Measurements from ENCODE around the gene KPNA1. TPM values are rescaled to one million over a fixed set of nuclear protein-coding genes. Genes with fewer than 3 reads are reported as not detected.

Gene KPNA1
- total RNA-seq, result 59.8 TPM
- long read RNA-seq, full-length matches to known transcripts, result 37 of 48 reads
- long read RNA-seq, partial matches to known transcripts, result 3 of 48 reads
- long read RNA-seq, other reads (novel, unspliced or antisense), result 8 of 48 reads

DNA sequence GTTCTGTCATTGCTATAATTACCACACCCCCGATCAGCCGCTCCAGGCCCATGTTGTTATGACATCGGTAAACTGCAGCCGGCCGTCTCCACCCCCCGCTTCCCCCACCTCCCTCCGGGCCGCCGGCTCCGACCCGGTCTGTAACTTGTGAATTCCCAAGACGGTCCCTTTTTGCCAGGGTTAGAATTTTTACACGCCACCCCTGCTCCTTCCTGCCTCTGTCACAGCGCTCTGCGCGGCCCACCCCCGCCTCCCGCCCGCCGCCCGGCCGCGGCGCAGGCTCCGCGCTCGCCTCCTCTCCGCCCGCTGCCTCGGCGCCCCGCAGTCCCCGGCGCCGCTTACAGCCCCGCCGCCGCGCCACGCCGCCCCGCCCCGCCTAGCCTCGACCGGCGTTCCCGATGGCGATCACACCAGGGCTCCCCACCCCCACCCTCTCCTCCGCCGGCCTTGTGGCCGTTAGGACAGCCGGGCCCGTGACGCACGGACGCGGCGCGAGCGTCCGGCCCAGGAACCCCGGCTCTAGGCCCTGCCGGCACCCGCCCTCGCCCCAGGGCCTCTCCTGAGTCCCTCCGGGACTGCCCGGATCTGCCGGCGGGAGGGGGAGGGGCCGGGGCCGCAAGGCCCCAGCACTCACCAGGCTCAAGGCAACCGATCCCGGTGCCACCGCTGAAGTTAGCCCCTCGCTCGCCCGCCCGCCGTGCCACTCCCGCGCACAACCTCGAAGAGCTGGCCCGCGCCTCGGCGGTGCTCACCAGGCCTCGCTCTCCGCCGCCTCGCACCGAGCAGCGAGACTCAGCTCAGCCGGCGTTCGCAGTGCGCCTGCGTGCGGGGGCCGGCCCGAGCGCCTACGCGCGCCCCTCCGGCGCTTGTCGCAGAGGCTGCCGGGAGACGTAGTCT lies at the start of gene KPNA1:
TSS of gene KPNA1 (minus strand) at position 817 of the 897 bp plus-strand sequence. CDS start 18,374 bp downstream, outside the sequence.
- ATAC-seq (peak; percentile 98), DNase-seq (peak; percentile 93)
- intact Hi-C loops (cut with micrococcal nuclease), result no loop called here

DNA sequence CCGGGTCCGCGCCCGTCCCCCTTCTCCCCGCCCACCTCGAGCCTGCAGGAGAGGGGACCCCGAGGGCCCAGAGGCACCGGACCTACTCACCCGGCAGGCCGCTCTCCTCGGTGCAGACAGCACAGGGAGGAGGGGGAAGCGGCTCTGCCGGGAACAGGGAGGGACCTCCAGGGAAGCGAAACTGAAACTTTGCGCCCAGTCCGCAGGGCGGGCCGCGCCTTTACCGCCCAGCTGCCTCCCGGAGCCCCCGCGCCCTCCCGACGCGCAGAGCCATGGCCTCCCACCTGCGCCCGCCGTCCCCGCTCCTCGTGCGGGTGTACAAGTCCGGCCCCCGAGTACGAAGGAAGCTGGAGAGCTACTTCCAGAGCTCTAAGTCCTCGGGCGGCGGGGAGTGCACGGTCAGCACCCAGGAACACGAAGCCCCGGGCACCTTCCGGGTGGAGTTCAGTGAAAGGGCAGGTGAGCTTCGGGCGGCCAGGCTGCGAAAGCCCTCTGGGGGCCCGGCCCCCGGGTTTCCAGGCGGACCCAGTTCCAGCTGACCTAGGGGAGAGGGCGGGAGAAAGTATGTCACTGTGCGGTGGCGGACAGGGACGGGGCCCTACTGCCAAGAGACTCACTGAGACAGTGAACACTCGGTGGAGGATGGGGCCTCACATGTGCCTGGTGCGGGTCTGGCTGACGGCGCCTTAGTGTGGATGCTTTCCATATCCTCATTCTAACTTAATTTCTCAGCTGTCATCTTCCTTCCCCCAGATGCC lies 49.6 kb upstream of the KPNA1 start, which contains the start of the genes DTX3L and PARP9:
TSS of gene DTX3L (plus strand) at position 184 of the 758 bp plus-strand sequence. CDS start at position 273, 89 bp downstream.
TSS of gene PARP9 (minus strand) at position 146 of the 758 bp plus-strand sequence. CDS start 4,680 bp downstream, outside the sequence.
- DNase-seq, result peak; percentile 89
- intact Hi-C loops (cut with micrococcal nuclease), result loop anchor here (5.0 kb wide), 1 partner anchor 113 kb away; no protein-coding TSS in a partner anchor
- peak; percentile 99 for ATAC-seq

DNA sequence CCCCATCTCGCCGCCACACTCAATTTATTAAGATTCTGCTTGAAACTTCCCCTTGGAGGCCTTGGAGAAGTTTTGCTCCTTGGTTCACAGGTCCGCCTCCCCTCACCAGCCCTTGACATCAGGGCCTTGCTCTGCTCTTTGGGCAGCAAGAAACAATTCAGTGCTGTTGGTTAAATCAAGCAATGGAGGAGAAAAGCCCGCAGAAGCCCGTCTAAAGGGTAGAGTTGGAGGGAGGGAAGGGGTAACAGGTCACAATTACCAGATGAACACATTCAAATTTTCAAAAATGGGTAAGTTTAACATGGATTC lies 48.9 kb upstream of the KPNA1 start:
- DNase-seq (no peak), ATAC-seq (peak; percentile 28)
- intact Hi-C loops (cut with micrococcal nuclease), result loop anchor here (5.0 kb wide), 1 partner anchor 114 kb away; no protein-coding TSS in a partner anchor

DNA sequence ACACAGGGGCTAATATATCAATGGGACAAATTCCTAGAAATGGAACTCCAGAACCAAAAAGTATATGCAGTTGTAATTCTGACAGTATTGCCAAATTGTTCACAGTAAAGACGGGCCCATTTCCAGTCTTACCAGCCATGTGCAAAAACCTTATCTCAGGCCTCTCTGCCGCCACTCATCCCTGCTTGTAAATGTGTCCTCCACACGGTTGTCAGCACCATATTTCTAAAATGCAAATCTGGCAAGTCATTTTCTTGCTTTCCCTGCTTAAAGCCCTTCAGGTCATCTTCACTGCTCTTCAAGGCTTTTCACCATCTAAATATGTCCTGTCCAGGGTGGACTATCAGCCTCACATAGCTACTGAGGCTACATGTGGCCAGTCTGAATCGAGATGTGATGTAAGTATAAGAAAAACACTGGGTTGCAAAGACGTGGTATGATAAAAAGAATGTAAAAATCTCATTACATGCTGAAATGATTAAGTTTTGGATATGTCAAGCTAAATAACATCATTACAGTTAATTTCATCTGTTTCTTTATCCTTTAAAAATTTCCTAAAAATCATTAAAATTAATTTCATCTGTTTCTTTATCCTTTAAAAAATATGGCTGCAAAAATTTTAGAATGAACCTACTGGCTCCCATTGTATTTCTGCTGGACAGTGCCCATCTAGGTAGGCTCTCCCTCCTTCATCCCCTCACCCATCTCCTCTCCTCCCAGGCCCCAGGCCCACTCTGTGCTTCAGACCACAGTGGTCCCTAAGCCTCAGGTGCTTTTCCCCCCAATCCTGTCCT lies 48.4 kb upstream of the KPNA1 start:
- intact Hi-C loops (cut with micrococcal nuclease), result loop anchor here (5.0 kb wide), 1 partner anchor 114 kb away; no protein-coding TSS in a partner anchor
- ATAC-seq (peak; percentile 2), DNase-seq (no peak)

DNA sequence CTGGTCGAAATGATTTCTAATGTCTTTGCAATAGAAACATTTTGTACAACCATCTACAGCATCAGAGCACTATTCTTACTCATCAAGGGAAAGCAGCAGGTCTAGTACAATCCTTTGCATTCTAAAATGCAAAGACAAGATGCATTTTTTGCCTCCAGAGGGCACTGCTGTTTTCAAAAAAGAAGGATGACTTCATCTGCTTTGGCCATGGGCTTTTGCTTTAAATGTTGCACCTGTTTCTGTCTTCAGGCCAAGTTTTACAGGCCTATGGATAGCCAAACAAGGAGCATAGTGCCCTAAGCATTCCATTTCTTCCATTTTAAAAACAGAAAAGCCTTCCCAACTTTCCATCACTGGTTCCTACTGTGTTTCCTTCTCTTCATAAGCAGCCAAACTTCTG lies 45.9 kb upstream of the KPNA1 start:
- intact Hi-C loops (cut with micrococcal nuclease), result loop anchor here (5.0 kb wide), 1 partner anchor 117 kb away; no protein-coding TSS in a partner anchor
- ATAC-seq, result no peak
- DNase-seq, result no peak

DNA sequence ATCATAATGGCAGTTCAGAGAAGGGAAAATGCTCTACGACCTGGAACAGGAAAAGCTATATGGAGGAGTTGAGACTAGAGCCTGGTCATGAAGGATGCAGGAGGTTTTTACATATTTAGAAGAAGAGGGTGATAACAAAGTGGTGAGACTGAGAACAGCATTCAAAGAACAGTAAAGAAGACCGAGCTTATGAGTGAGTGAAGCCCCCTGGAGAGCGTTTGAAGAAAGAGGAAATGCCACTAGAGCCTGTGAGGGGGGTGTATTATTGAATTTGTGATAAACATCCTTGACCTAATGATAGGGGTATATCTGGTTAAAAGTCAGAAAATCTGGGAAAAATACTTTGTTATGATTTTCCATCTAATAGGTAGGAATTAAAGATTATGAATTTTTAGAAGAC lies 45.2 kb upstream of the KPNA1 start:
- no peak for ATAC-seq

DNA sequence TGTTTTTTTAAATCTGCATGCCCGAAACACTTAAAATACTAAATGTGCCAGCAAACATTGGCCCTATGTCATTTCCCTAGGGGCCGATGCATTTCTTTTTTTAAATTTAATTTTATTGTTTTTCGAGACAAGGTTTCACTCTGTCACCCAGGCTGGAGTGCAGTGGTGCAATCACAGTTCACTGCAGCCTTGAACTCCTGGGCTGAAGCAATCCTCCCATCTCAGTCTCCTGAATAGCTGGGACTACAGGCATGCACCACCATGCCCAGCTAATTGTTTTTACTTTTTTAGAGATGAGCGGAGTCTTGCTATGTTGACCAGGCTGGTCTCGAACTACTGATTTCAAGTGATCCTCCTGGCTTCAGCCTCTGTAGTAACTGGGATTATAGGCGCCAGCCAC lies 43.9 kb upstream of the KPNA1 start:
- DNase-seq, result no peak
- intact Hi-C loops (cut with micrococcal nuclease), result loop anchor here (5.0 kb wide), 1 partner anchor 129 kb away; no protein-coding TSS in a partner anchor

More for the DNA sequence above, 45.2 kb upstream of the KPNA1 start:
- DNase-seq, result no peak
- intact Hi-C loops (cut with micrococcal nuclease), result loop anchor here (5.0 kb wide), 2 partner anchors 117 to 127 kb away; no protein-coding TSS in a partner anchor

DNA sequence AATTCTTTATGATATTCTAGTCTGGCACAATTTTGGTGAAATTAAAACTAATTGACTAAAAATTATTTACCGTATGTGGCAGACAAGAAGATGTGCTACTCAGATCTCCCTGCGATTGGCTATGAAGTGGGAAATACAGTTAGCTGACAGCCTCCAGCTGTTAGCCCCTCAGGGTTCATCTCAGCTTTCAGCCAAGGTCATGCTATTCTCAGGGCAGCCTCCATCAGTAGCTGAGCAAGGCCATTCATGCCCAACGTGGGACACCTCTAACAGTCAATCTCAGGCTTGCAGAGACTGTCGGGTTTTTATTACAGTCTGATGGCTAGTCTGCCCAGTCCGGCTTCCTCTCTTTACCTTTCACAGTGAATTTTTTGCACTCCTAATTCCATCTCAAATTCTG lies 42.6 kb upstream of the KPNA1 start:
- intact Hi-C loops (cut with micrococcal nuclease), result loop anchor here (5.0 kb wide), 1 partner anchor 130 kb away; no protein-coding TSS in a partner anchor

More for the DNA sequence above, 43.9 kb upstream of the KPNA1 start:
- no peak for ATAC-seq

DNA sequence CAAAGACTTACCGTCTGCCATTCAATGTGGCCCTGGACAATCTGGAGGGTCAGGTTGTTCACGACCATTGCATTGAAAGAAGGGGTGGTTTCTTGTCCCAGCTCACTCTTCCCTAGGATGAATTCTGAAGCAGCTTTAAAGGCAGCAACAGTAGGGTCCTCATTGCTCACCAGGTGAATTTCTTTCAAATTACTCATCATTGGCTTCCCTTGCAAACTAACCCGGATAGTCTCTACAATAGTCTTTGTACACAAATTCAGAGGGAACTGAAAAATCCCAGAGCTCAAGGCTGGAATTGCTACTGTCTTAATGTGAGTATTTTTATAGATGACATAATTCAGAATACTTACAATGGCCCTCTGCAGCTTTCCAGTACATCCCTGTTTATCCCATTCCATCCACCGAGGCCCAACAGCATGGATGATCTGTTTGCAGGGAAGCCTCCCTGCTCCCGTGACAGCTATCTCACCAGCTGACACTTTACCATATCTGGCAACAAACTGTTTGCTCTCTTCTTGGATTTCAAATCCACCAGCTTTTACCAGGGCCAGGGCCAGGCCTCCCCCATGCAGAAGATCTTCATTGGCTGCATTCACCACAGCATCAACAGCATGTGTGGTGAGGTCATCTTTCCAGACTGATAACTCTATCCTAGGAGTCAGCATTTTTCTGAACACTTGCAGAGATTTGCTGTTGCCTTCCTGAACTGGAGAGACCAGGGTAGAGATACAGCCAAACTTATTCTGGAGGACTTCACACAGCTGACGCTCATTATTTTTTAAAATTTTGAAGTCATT lies 40.7 kb upstream of the KPNA1 start:
- no peak for DNase-seq
- ATAC-seq, result peak; percentile 74
- intact Hi-C loops (cut with micrococcal nuclease), result loop anchor here (5.0 kb wide), 1 partner anchor 132 kb away; no protein-coding TSS in a partner anchor

More for the DNA sequence above, 42.6 kb upstream of the KPNA1 start:
- DNase-seq, result no peak
- ATAC-seq, result no peak

DNA sequence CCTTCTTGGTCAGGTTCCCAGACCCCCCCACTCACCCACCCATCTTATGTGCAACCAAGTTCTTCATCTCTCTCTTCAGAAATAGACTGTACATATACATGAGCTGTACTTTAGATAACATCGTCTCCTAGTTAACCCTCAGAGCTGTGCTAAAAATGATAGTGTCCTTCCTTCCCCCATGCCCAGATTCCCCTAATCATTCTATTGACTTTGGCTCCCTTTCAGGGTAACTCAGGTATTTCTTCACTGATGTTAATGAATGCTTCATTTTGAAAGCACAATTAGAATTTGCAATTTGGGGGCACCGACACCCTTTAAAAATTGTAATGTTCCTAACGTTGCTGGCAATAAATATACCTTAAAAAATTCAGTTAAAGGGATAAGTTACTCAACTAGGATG lies 38.4 kb upstream of the KPNA1 start:
- intact Hi-C loops (cut with micrococcal nuclease), result no loop called here
- DNase-seq (no peak), ATAC-seq (no peak)

DNA sequence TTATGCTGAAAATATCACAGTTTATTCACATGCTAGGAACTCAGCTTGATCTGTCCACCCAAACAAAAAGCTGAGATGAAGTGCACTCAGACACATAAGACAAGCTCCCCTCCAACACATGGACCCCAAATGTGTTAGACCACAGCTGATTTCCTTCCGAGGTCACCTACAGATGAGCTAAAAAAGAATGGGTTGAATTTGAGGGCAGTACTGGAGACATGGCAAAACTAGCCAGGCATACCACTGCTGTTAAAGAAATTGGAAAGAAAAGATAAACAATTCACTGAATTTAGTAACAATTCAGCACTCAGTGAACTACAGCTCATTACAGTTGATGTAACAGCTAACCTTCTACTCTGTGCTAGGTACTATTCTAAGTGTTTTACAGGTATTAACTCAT lies 33.9 kb upstream of the KPNA1 start:
- intact Hi-C loops (cut with micrococcal nuclease), result no loop called here
- DNase-seq (no peak), ATAC-seq (no peak)

DNA sequence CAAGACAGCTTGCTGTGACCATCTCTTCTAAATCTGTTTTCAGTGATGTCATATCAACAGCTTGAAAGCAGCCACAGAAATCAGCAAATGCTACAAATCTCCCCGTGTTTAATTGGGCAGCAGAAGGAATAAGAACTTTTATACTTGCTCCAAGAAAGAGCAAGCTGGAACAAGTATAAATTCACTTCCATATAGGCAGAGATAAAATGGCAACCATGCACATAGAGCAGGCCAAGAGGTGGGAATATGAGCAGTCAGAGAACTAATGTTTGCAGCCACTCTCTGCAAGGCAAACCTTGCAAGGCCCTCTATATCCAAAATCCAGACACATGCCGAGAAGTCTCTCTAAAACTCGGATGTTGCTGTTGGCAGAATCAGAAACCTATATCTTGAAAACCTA lies 33.3 kb upstream of the KPNA1 start:
- ATAC-seq, result no peak
- intact Hi-C loops (cut with micrococcal nuclease), result no loop called here
- DNase-seq, result no peak

DNA sequence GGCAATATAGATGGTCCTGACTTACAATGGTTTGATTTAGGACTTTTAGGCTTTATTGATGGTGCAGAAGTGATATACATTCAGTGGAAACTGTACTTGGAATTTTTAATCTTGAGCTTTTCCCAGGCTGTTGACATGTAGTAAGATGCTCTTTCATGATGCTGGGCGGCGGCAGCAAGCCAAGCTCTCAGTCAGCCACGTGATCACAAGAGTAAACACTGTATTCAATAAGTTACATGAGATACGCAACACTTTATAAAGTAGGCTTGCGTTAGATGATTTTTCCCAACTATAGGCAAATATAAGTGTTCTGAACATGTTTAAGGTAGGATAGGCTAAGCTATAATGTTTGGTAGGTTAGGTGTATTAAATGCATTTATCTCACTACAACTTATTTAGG lies 31.4 kb upstream of the KPNA1 start:
- DNase-seq (no peak), ATAC-seq (no peak)
- intact Hi-C loops (cut with micrococcal nuclease), result no loop called here

DNA sequence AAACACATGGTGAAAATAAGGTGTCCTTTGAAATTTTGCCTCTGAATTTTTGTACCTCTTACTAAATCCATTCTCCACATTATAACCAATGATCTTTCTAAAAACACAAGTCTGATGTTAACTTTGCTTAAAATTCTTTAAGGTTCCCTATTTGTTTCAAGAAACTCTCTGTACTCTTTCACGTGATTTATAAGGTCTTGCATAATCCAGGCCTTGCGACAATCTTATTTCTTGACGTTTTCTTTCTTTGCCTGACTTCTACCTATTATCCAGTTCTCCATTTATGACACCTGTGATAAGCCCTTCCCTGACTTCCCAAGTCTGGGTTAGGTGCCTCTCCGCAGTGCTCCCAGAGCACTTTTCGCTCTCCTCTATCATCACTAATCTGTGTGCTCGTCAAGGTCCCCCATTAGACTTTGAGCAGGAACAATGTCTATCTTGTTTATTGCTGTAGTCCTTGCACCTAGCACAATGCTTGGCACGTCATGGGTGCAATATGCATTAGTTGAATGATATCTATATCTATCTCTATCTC lies 24.3 kb upstream of the KPNA1 start:
- DNase-seq (no peak), ATAC-seq (no peak)
- intact Hi-C loops (cut with micrococcal nuclease), result no loop called here

DNA sequence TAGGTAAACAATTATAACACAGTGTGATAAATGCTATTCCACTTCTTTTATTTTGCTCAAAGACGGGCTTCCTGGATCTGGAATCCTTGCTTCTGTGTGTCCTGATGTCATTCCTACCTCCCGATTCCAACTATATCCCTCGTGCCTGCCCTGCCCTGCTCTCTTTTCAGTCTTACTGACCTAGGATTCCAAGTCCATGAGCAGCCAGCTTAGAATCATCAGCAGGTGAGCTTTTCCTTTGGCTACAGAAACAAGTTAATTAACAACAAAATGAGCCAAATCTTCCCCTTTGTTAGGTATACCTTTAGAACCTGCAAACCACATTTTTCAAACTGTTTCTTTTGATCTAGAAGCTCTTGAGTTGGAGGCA lies 21.9 kb upstream of the KPNA1 start:
- ATAC-seq, result no peak
- intact Hi-C loops (cut with micrococcal nuclease), result no loop called here
- no peak for DNase-seq

DNA sequence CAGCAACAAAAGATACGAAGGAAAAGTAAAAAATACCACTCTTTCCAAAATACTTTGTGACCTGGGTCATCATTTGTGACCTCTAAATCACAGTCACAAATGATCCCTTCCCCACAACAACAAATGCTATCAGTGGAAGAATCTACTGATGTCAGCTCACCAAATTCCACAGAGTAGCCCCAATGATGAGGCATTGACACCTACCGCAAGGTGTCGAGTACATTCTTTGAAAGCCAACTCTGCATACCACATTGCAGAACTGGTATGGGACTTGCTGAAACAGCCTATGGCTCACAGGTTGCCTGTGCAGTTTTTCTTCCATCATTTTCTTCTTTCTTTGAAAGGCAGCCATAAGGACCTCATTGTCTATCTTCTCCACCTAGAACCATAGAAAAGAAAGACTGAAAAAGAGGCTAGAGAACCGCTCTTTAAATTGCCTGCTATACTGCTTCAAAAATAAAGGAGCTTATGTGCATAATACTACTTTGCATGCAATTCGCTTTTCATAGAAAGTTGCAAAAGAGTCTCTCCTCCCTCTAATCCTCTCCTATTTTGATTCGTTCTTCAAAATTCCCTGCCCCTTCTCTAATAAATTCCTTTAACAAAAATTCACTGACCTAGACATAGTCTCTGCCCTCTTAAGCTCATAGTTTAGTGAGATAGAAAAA lies 21.4 kb upstream of the KPNA1 start:
- intact Hi-C loops (cut with micrococcal nuclease), result no loop called here
- no peak for ATAC-seq
- no peak for DNase-seq

DNA sequence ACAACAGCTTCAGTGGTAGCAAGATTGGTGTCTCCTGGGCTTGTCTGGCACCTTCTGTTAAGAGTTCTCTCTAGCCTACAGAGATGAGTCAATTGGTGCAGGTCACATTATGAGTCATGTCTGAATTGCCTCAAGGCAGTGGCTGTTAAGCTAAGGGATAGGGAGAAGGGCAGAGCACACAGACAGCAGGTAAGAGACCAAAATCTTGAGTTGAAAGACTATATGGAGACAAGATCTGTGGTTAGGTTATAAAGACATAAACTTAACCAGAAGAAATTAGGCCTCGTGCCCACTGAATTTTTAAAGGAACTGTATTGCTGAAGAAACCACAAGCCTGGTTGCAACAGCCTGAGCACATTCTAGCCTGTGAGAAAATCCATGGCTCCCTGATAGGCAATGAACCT lies 19.2 kb upstream of the KPNA1 start:
- ATAC-seq (no peak), DNase-seq (no peak)
- intact Hi-C loops (cut with micrococcal nuclease), result no loop called here

Data from left ventricle myocardium superior (tissue), 1 donor.